ENCODE results near the gene FCN2.

DNA sequence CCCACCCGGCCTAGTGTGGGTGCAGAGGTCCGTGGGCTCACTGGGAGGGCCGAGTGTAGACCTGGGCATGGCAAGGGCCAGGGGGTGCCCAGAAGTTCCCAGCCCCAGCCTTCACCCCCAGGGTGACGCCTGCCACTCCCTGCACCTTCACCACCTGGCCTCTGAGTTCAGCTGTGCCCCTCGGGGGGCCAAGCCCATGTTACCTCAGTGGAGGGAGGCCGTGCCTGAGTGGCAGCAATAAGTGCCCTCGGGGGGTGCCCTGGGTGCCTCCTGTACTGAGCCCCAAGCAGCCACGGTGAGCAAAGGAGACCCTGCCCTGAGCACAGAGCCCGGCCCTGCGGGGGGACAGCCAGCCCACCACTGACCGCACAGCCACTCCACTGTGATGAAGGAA lies 10.3 kb upstream of the FCN2 start:
- TF ChIP-seq TEAD4 (IDR thresholded peaks at IDR 0.05; ENCODE audit: borderline replicate concordance, insufficient read depth) = no peak
- TF ChIP-seq, protein P1, sequence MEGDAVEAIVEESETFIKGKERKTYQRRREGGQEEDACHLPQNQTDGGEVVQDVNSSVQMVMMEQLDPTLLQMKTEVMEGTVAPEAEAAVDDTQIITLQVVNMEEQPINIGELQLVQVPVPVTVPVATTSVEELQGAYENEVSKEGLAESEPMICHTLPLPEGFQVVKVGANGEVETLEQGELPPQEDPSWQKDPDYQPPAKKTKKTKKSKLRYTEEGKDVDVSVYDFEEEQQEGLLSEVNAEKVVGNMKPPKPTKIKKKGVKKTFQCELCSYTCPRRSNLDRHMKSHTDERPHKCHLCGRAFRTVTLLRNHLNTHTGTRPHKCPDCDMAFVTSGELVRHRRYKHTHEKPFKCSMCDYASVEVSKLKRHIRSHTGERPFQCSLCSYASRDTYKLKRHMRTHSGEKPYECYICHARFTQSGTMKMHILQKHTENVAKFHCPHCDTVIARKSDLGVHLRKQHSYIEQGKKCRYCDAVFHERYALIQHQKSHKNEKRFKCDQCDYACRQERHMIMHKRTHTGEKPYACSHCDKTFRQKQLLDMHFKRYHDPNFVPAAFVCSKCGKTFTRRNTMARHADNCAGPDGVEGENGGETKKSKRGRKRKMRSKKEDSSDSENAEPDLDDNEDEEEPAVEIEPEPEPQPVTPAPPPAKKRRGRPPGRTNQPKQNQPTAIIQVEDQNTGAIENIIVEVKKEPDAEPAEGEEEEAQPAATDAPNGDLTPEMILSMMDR (IDR thresholded peaks at IDR 0.05) = no peak
- TF ChIP-seq EP300 (IDR thresholded peaks at IDR 0.05; ENCODE audit: borderline replicate concordance in 1 of 2, low read depth in 1 of 2, low read length in 1 of 2) = no peak
- TF ChIP-seq TAF1 (IDR thresholded peaks at IDR 0.05; ENCODE audit: borderline replicate concordance, low read depth, low read length) = no peak
